H1 (cell line): ENCODE results near the gene PROSER1. TPM values are rescaled to one million over a fixed set of nuclear protein-coding genes. Genes with fewer than 3 reads are reported as not detected.

ENCODE experiments used
- CTCF ChIA-PET: fragments of 300-600 bp; sonication (Branson Sonifier 250); formaldehyde crosslinking; loops from one replicate; lab custom pipeline; 2021; ENCODE audit not compliant: partially characterized antibody; lab: Charles Lee
- POLR2A ChIA-PET: fragments of 300-600 bp; sonication (Branson Sonifier 250); formaldehyde crosslinking; loops from one replicate; lab custom pipeline; 2021; ENCODE audit warnings: inconsistent platforms; ENCODE audit not compliant: partially characterized antibody; lab: Charles Lee
- DNase-seq, 2 experiments: peaks; one replicate each; pipeline versions ENCODE4 v3.0.0 to v3.0.0-alpha.2; 2010 to 2022; ENCODE audit warnings: low spot score in 2 of 2, low read depth in 1 of 2, mixed read lengths in 1 of 2
- FAIRE-seq: peaks from 2 replicates; lab custom pipeline; 2011; peaks lifted over from hg19 to GRCh38; lab: Jason Lieb, UNC
- H2AFZ ChIP-seq: 2 replicates; pipeline ENCODE4 v1.8.1; 2012; ENCODE audit warnings: low read length, inconsistent platforms
- H2AK5ac ChIP-seq: 2 replicates; pipeline ENCODE4 v1.6.1; 2013; ENCODE audit warnings: low read depth, low read length
- H2BK120ac ChIP-seq: replicated peaks from 2 replicates; pipeline ENCODE3; 2013; ENCODE audit warnings: low read depth, low read length, inconsistent platforms
- H2BK12ac ChIP-seq: 2 replicates; pipeline ENCODE4 v1.6.1; 2013; ENCODE audit warnings: low read depth, low read length
- H2BK15ac ChIP-seq: 2 replicates; pipeline ENCODE4 v1.6.1; 2013; ENCODE audit warnings: low read length
- H2BK20ac ChIP-seq: 2 replicates; pipeline ENCODE4 v1.6.1; 2013; ENCODE audit warnings: low read length
- H2BK5ac ChIP-seq: 2 replicates; pipeline ENCODE4 v1.6.1; 2013; ENCODE audit warnings: low read depth, low read length
- H3K14ac ChIP-seq: 2 replicates; pipeline ENCODE4 v1.6.1; 2013; ENCODE audit warnings: inconsistent platforms; ENCODE audit not compliant: insufficient read length
- H3K18ac ChIP-seq: 2 replicates; pipeline ENCODE4 v1.6.1; 2013; ENCODE audit warnings: low read length; ENCODE audit errors: extremely low read depth
- H3K23ac ChIP-seq: 2 replicates; pipeline ENCODE4 v1.6.1; 2013; ENCODE audit warnings: inconsistent platforms; ENCODE audit not compliant: insufficient read length
- H3K23me2 ChIP-seq: 2 replicates; pipeline ENCODE4 v1.6.1; 2013; ENCODE audit warnings: low read depth, low read length
- H3K27ac ChIP-seq: 2 replicates; pipeline ENCODE4 v1.6.1; 2011; ENCODE audit warnings: low read depth, low read length, inconsistent platforms
- H3K27me3 ChIP-seq, 4 experiments: replicated peaks in 1 of 4; 1 replicate in 1 of 4; 2 replicates in 3 of 4; pipeline versions ENCODE4 v1.6.1 to v1.8.1; 2011 to 2013; ENCODE audit warnings: low read length in 3 of 4, mild to moderate bottlenecking in 3 of 4, inconsistent platforms in 2 of 4, mixed read lengths in 2 of 4, moderate library complexity in 1 of 4; ENCODE audit not compliant: control insufficient read depth in 3 of 4, insufficient read depth in 3 of 4; ENCODE audit errors: extremely low read depth in 1 of 4
- H3K36me3 ChIP-seq, 4 experiments: 2 replicates each; pipeline versions ENCODE4 v1.6.1 to v1.8.1; 2011 to 2013; ENCODE audit warnings: mild to moderate bottlenecking in 4 of 4, low read length in 3 of 4, moderate library complexity in 2 of 4, control low read depth in 1 of 4, inconsistent platforms in 1 of 4; ENCODE audit not compliant: insufficient read depth in 4 of 4, control insufficient read depth in 2 of 4
- H3K4ac ChIP-seq: replicated peaks from 2 replicates; pipeline ENCODE3; 2013; ENCODE audit warnings: low read length, low read depth, mixed read lengths, inconsistent platforms; ENCODE audit not compliant: insufficient read length
- H3K4me1 ChIP-seq, 4 experiments: replicated peaks in 1 of 4; 1 replicate in 1 of 4; 2 replicates in 3 of 4; pipeline versions ENCODE4 v1.6.1 to v1.8.1; 2011 to 2013; ENCODE audit warnings: low read length in 3 of 4, inconsistent platforms in 2 of 4, mixed read lengths in 1 of 4; ENCODE audit not compliant: insufficient read depth in 4 of 4, control insufficient read depth in 3 of 4
- H3K4me2 ChIP-seq, 2 experiments: 2 replicates each; pipeline versions ENCODE4 v1.6.1 to v1.8.1; 2011 to 2013; ENCODE audit warnings: low read depth in 2 of 2, low read length in 2 of 2, control low read depth in 1 of 2, inconsistent platforms in 1 of 2, mild to moderate bottlenecking in 1 of 2; ENCODE audit not compliant: insufficient read depth in 1 of 2
- H3K4me3 ChIP-seq, 4 experiments: fragments of 200-600, 300-600 bp in 1 of 4; sonication (generic), shearing (Covaris generic), sonication (Bioruptor Twin) in 1 of 4; 2 replicates each; pipeline versions ENCODE4 v1.5.1 to v1.8.1; 2011 to 2016; ENCODE audit warnings: low read length in 4 of 4, low read depth in 3 of 4, control low read depth in 2 of 4, inconsistent platforms in 2 of 4, mild to moderate bottlenecking in 2 of 4, mixed read lengths in 1 of 4, moderate library complexity in 1 of 4; ENCODE audit not compliant: insufficient read depth in 2 of 4; ENCODE audit errors: extremely low read depth in 1 of 4
- H3K56ac ChIP-seq: replicated peaks from 2 replicates; pipeline ENCODE3; 2013; ENCODE audit warnings: low read depth, mild to moderate bottlenecking, mixed read lengths, low read length, inconsistent platforms; ENCODE audit not compliant: insufficient read length
- H3K79me1 ChIP-seq: 2 replicates; pipeline ENCODE4 v1.6.1; 2013; ENCODE audit warnings: low read depth, low read length, control low read depth
- H3K79me2 ChIP-seq, 2 experiments: 2 replicates each; pipeline versions ENCODE4 v1.6.1 to v1.8.1; 2012 to 2013; ENCODE audit warnings: low read length in 2 of 2, mild to moderate bottlenecking in 2 of 2, inconsistent platforms in 1 of 2; ENCODE audit not compliant: insufficient read depth in 2 of 2, control insufficient read depth in 1 of 2
- H3K9ac ChIP-seq, 4 experiments: replicated peaks in 1 of 4; 1 replicate in 1 of 4; 2 replicates in 3 of 4; pipeline versions ENCODE4 v1.6.1 to v1.8.1; 2011 to 2013; ENCODE audit warnings: low read depth in 3 of 4, low read length in 3 of 4, control low read depth in 2 of 4, mild to moderate bottlenecking in 2 of 4, moderate library complexity in 2 of 4, inconsistent platforms in 1 of 4; ENCODE audit errors: extremely low read depth in 1 of 4
- H3K9me3 ChIP-seq, 2 experiments: 2 replicates each; pipeline versions ENCODE4 v1.6.1 to v1.8.1; 2012 to 2013; ENCODE audit warnings: mild to moderate bottlenecking in 2 of 2, moderate library complexity in 2 of 2, control low read depth in 1 of 2, inconsistent platforms in 1 of 2, low read depth in 1 of 2, low read length in 1 of 2, mixed read lengths in 1 of 2; ENCODE audit not compliant: insufficient read depth in 2 of 2
- H4K20me1 ChIP-seq, 2 experiments: replicated peaks in 1 of 2; 2 replicates each; pipeline versions ENCODE3 to v1.8.1; 2011 to 2013; ENCODE audit warnings: inconsistent platforms in 2 of 2, low read length in 2 of 2, mild to moderate bottlenecking in 1 of 2; ENCODE audit not compliant: insufficient read depth in 2 of 2, control insufficient read depth in 1 of 2
- H4K5ac ChIP-seq: 2 replicates; pipeline ENCODE4 v1.6.1; 2013; ENCODE audit warnings: low read length, low read depth, mixed read lengths, inconsistent platforms; ENCODE audit not compliant: insufficient read length
- H4K8ac ChIP-seq: 2 replicates; pipeline ENCODE4 v1.8.0; 2013; ENCODE audit warnings: mild to moderate bottlenecking, moderate library complexity, low read length, inconsistent platforms; ENCODE audit not compliant: insufficient read depth; ENCODE audit errors: extremely low read depth
- H4K91ac ChIP-seq: replicated peaks from 2 replicates; pipeline ENCODE3; 2013; ENCODE audit warnings: low read length, mixed read lengths, inconsistent platforms; ENCODE audit not compliant: insufficient read length
- MAFK ChIP-seq: IDR thresholded peaks from 2 replicates; pipeline ENCODE4 v1.6.1; 2012; ENCODE audit warnings: low read depth, mild to moderate bottlenecking, improper control_type of control experiment, low read length
- RFX5 ChIP-seq: IDR thresholded peaks from 2 replicates; pipeline ENCODE4 v1.6.1; 2011; ENCODE audit warnings: low read depth, low read length, improper control_type of control experiment, borderline replicate concordance
- SAP30 ChIP-seq: fragments of 300-600 bp; sonication (generic); IDR thresholded peaks from 2 replicates; pipeline ENCODE4 v1.7.1; 2012; ENCODE audit warnings: low read length, moderate library complexity, mild to moderate bottlenecking, inconsistent platforms; ENCODE audit not compliant: insufficient read depth, insufficient replicate concordance
- WGBS, 2 experiments: shearing (Covaris generic) in 1 of 2; methylation state at CpG; one replicate each; pipeline versions ENCODE4 v1.1.6 to v1.1.7; 2013 to 2015; ENCODE audit warnings: low lambda C conversion rate in 2 of 2, mixed read lengths in 2 of 2, inconsistent platforms in 1 of 2, low coverage in 1 of 2, missing lambda C conversion rate in 1 of 2; ENCODE audit not compliant: insufficient replicate concordance in 2 of 2, insufficient coverage in 1 of 2, insufficient read length in 1 of 2; ENCODE audit errors: extremely low coverage in 1 of 2, missing lambda C conversion rate in 1 of 2; 5-methylcytosine and 5-hydroxymethylcytosine counted together
- polyA plus RNA-seq, 7 experiments: library from polyadenylated mRNA; depleted of rRNA in 3 of 7; stranded (reverse) in 5 of 7; unstranded in 2 of 7; fragments of >200 nt in 5 of 7; fragments of 200-250 nt in 2 of 7; gene quantifications; 1 replicate in 5 of 7; 2 replicates in 1 of 7; 4 replicates in 1 of 7; pipeline versions ENCODE4 v1.2.1 to v1.2.3, GENCODE V29; 2011 to 2013; ENCODE audit warnings: missing spikeins in 2 of 7, mixed read lengths in 2 of 7
- total RNA-seq: library from RNA; stranded (reverse); fragmentation: NEBNext Ultra II Directional; extraction: Animal tissue kit (Norgen Biotek cat#: 25700); gene quantifications from 2 replicates; pipeline ENCODE4 v1.2.1, GENCODE V29; 2021

The PROSER1 gene
- total and polyA plus RNA-seq, 2 of the 8 experiments (the other 6 are each of a cell fraction or from before 2014, with no cell fraction given): 99.2 to 116 TPM

DNA sequence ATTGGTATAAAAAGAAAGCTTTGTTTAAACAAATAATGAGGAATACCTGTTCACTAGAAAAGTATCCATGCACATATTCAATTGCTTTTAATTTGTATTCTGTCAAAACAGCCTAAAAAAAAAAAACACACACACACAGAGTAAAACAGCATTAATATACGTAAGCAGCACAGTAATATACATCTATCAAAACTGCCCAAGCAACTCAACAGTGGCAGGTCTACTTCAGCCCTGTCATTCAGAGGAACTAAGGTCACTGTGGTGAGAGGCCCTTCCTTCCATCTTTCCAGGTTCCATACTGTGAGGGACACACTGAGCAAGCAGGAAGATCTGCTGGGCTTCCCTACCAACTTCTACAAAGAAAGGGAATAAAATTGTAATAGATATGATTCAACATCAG lies 3.8 kb downstream of the PROSER1 start:
- H4K5ac ChIP-seq: no peak overlapping the region
- H3K79me2 ChIP-seq: peaks cover 44 to 90% of the 10 kb centered on the region in 2 experiments
- no peak overlapping the region for H3K18ac ChIP-seq
- H3K4me1 ChIP-seq: peaks cover 0 to 10% (median under 1%) of the 10 kb centered on the region in 4 experiments; a peak in 4 of 7 replicates
- no peaks in the 10 kb centered on the region for H3K9me3 ChIP-seq
- H2AFZ ChIP-seq: no peak overlapping the region
- H2BK5ac ChIP-seq: no peak overlapping the region
- H2BK120ac ChIP-seq: no peak overlapping the region
- peaks cover 12% of the 10 kb centered on the region for H3K23me2 ChIP-seq
- H3K79me1 ChIP-seq: no peaks in the 10 kb centered on the region
- no peak overlapping the region for H2BK15ac ChIP-seq
- H3K4me2 ChIP-seq: peak overlapping the region; percentile 79 to 81; a peak in 2 of 4 replicates
- no peak overlapping the region for H3K27ac ChIP-seq
- no peak overlapping the region for H2BK12ac ChIP-seq
- H3K27me3 ChIP-seq: no peaks in the 10 kb centered on the region; a peak in 1 of 7 replicates
- ChIA-PET CTCF (no interaction called here), POLR2A (no interaction called here)
- H3K36me3 ChIP-seq: peaks cover 0 to 37% (median 5%) of the 10 kb centered on the region in 4 experiments; a peak in 6 of 8 replicates
- no peak overlapping the region for H3K14ac ChIP-seq
- H3K4me3 ChIP-seq: peak overlapping the region in 1 of 4 experiments; percentile 97; a peak in 3 of 8 replicates
- DNase-seq: no peak
- no peak overlapping the region for H4K8ac ChIP-seq
- H2BK20ac ChIP-seq: no peak overlapping the region
- peaks cover 3 to 10% of the 10 kb centered on the region in 2 experiments for H4K20me1 ChIP-seq
- H3K4ac ChIP-seq: no peak overlapping the region
- no peak for FAIRE-seq
- H2AK5ac ChIP-seq: no peak overlapping the region
- 100% methylated on average over 1 of the region's 1 CpG; no CpG with 5 or more reads in 1 of the 2 experiments for WGBS, 2 experiments
- H3K9ac ChIP-seq: no peak overlapping the region
- no peak overlapping the region for H4K91ac ChIP-seq
- no peak overlapping the region for H3K23ac ChIP-seq
- no peak overlapping the region for H3K56ac ChIP-seq
- TF ChIP-seq SAP30: no peak
- TF ChIP-seq RFX5: no peak
- TF ChIP-seq MAFK: no peak
